Stimulated activated CD8-positive, alpha-beta memory T cell treated with anti-CD3 and anti-CD28 coated beads, Interleukin-12 subunit alpha, Interleukin-12 subunit beta, amount 100 ng/mL, for 24 hours (primary cell): ENCODE measurements around the gene KRT85.
"Not testable (repeated sequence)": the region's sequence is repeated elsewhere in the genome, so short reads cannot be mapped to it uniquely, and the experiment has no call there.

Experiments used
- DNase-seq: peaks from one replicate; pipeline ENCODE4 v3.0.0-alpha.2; 2020; ENCODE audit errors: extremely low read depth

Gene KRT85

DNA sequence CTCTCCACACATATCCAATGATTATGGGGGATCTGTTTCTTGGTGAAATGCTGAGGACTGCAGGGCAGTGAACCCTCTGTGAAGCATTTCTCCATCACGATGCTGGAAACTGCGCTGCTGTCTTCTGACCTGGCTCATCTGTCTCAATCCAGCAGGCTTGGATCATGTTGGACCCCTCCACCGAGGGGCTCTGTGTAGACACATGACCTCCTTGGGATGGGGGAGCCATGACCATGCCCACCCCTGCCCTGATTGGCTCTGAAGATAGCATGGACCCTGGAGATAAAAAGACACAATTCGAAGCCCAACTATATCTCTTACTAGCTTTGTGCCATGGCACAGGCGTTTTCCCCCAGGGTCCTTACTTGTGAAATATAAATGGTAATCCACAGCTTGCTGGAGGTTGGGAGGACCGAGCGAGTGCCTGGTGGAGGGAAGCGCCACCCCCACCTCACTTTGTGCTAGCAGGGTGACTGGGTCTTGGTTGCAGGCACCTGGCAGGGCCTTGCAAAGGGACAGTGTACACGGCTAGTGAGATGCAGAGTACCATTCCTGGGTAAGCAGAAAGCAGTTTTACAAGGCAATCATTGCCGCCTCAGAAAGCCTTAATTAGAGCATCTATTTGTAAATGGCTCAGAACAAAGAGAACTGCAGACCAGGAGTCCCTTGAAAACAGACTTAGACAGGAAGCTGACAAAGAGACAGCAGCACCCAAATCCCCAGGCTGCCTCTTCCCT, 43.7 kb downstream of the KRT85 start:
- DNase-seq, result no peak

DNA sequence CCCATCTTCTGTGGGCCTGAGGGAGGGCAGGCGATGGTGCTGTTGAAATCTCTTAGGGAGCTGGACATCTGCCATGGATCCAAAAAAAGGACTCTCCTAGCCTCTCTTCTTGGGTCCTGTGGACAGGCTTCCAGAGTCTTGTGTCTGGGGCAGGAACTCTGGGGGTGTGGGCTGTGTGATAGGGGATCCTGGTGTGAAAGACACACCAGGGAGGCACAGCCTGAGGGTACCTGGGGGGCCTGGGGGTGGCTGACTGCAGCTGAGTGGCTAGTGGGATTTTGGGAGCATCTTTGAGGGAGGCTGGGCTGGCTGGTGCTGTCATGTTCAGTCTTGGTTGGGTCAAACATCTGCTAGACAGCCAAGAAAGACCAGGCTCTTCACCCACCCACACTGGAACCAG, 44.3 kb downstream of the KRT85 start:
- no peak for DNase-seq

DNA sequence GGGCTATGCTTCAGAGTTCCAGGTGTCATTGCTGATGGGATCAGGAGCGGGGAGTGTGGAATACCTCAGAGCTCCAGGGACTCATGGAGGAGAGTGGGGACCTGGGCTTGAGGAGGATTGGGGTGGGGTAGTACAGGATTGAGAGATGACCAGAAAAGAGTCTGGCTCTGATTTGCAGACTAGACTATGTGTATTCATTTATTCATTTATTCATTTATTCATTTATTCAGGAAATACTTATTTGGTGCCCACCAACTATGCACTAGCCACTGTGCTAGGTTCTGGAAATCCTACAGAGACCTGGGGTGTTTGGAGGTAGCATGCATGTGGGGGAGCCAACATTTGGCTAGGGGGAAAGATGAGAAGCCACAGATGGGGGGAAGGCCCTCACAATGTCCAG, 45.2 kb downstream of the KRT85 start:
- no peak for DNase-seq

DNA sequence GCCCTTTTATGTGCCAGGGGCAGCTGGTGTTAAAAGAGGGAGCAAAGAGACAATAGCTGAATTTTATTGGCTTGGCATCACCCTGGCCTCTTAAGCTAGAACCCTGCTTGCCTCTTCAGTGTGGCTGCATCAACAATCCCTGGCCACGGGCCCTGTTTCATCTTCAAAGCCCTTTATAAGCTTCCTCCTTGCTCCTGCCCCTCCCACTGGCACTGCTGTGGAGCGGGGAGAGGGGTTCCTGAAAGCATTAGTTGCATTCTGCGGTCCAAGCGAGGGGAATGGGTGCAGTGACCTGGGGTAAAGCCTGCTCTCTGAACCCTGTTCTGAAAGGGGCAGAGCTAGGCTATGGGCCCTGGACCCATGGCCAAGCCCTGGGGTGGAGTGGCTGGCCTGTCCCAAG, 45.9 kb downstream of the KRT85 start:
- DNase-seq, result no peak

DNA sequence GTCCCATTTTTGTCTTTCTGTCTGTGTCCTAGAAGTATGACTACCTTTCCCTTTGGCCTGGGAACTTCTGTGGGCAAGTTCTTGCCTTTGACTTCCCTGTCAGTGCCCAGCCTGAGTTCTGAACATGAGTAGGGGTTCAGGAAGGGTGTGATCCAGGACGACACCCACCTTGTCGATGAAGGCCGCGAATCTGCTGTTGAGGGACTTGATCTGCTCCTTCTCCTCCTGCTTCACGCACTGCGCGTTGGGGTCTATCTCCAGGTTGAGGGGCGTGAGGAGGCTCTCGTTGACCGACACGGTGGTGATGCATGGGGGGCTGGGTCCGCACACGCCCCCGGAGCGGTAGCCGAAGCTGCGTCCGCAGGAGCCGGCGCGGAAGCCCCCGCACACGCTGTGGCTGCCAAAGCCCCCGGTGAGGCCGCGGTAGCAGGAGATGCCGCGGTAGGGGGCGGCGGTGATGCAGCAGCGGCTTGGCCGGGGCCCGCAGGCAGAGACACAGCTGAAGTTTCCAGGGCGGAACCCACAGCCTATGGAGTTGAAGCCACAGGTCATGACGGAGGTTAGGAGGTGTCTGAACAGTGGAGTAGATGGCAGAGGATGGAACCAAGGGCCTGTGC, 46.4 kb downstream of the KRT85 start, which contains the start of gene KRT83:
Gene KRT83 (minus strand): TSS at position 615 of the 617 bp plus-strand sequence. CDS start 63 bp downstream, at position 552.
- DNase-seq, result no peak

DNA sequence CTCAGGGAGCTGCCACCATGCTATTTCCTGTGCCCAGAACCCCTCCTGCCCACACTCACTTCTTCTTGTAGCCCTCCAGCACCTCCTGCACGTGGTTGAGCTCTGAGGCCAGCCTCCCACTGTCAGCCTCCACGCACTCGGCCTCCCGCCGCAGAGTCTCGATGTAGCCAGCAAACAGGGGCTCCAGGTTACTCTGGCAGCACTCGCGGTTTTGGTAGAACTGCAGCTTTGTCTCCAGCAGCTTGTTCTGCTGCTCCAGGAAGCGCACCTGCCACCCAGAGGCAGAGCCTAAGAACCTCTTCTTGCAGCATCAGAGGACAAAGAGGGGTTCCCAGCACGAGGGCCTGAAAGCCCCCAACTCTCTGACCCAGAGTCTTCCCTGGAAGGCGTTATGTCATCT, 48.2 kb downstream of the KRT85 start:
- DNase-seq, result no peak

DNA sequence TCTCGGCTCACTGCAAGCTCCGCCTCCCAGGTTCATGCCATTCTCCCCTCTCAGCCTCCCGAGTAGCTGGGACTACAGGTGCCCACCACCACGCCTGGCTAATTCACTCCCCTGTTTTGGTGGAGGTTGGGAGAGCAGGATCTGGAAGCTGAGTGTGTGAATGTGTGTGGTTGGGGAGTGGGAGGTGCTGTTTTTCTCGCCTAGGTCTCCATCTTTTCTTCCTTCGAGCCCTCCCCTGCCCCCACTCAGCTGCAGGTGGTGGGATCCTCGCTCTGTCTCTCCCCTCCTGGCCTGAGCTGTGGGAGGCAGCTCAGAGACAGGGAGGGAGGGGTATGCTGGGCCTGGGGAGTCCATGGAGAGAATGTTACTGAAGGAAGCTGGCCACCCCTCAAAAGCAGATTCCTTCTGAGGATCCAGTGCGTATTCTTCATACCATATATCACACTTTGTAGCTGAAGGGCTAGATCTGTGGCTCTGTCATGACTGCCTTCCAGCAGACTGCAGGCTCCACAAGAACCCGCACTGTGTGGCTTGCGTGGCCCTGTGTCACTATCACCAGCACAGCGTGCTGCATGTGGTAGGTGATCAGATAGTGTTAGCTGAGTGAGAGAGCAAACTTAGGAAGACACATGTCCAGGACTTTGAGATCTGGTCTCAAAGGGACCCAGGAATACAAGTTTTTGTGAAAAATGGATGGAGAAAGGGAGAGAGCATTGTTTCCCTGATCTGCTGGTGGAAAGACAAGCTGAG, 48.9 kb downstream of the KRT85 start:
- no peak for DNase-seq

DNA sequence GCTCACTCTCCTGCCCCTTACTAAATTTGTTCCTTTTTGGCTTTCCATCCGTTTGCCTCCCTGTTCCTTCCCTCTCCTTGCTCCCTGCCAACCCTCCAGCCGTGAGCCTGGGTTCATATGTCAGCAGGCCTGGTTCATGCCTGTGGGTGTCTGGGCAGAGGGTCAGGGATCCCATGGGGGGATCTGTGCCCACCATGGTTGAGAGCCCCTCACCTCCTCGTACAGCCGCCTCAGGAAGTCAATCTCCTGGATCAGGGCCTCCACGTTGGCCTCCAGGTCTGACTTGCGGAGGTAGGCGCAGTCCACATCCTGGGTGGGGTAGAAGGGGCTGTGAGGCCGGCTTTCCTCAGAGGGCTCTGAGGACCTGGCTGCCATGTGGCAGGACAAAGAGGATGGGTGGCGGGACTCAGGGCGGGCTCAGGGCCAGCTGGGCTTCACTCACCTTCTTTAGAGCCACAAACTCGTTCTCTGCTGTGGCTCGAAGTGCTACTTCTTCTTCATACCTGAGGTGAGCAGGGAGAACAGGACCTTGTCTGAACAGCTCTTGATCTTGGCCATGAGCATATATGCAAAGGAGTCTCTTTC, 49.7 kb downstream of the KRT85 start:
- no peak for DNase-seq

DNA sequence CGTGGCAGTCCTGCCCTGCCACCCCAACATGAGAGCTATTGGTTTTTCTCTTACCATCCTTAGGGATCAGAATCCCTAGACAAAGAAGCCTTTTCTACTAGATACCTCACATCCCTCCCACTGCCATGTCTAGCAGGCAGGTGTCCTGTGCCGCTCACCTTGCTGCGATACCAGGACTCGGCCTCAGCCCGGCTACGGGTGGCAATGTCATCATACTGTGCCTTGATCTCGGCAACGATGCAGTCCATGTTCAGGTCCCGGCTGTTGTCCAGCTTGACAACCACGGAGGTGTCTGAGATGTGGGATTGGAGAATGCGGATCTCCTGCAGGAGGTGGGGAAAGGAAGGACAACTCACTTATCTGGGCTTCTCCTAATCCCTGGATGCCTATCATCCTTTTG, 50.6 kb downstream of the KRT85 start:
- no peak for DNase-seq

DNA sequence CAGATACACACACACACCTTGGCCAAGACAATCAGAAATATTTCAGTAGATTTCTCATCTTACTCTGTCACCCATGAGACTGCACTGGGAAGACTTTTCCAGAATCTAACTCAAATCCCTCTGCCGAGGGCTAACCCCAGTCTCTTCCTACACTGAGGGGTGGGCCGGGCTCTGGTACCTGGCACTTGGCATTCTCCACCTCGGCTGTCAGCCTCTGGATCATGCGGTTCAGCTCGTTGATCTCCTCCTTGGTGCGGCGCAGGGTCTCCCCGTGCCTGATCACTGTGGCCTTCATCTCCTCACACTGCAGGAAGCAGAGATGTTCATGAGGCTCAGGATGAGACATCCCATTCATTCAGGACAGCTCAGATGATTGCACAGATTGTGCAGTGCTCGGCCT, 51.0 kb downstream of the KRT85 start:
- DNase-seq, result no peak

DNA sequence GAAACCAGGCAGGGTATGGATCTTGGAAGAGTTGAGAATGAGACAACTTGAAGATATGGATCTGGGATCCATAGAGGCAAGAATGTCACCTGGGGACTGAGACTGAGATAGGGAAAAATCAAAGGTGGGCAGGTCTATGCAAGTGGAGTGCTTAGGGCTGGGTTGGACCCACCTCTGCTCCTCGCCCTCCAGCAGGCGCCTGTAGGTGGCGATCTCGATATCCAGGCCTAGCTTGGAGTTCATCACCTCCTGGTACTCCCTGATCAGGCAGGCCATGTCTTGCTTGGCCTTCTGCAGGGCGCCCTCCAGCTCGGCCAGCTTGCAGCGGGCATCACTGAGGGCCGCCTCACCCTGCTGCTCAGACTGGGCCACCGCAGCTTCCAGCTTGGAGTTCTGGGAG, 51.6 kb downstream of the KRT85 start:
- not testable (repeated sequence) for DNase-seq

DNA sequence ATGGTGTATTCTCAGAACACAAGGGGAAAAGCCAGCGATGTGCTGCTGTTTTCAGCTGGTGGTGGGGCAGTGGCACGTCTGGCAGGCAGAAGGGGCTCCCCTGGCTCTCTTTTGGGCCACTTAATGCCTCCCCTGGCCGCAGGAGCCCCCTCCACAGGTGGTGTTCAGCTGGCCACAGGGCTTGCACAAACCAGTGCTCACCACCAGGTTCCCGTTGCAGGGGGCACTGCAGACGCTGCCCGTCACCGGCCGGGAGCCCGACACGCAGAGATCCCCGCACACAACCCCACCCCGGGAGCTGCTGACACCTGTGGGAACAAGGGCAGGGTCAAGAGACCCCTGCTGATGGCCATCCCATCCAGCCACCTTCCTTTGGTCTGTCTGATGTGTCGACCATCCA, 52.8 kb downstream of the KRT85 start:
- no peak for DNase-seq

DNA sequence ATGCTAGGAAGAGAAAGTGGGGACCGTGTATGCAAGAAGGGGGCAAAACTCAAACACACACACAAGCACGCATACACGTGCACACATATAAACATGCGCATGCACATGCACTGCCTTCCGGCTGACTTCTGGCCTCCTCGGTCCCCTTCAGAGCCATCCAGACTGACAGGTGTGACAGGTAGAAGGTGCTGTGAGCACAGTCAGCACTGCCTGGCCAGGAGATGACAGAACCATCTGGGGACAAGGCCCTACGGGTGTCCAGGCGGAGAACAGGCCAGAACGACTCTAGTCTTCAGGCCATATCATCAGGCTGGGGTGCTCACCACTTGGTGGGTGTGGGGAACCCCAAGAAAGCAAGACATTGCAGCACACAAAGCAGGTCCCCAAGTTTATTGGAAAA, 53.4 kb downstream of the KRT85 start:
- no peak for DNase-seq

DNA sequence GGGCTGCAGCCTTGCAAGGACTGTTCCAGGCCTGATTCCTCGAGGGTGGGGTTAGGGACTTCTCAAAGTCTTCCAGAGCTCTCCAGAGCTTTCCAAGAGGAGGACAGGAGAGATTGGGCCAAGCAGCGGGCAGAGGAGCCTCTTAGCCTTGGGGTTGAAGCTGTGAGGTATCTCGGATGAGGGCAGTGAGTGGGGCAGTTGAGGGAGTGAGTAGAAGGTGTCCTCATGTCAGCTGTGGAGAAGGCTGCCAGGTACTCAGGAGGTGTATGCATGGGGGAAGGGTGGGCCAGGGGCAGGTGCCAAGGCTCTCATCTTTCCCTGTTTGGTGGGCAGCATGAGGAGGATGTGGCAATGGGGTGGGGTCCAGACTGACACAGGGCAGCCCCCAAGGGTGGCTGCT, 53.8 kb downstream of the KRT85 start:
- no peak for DNase-seq

DNA sequence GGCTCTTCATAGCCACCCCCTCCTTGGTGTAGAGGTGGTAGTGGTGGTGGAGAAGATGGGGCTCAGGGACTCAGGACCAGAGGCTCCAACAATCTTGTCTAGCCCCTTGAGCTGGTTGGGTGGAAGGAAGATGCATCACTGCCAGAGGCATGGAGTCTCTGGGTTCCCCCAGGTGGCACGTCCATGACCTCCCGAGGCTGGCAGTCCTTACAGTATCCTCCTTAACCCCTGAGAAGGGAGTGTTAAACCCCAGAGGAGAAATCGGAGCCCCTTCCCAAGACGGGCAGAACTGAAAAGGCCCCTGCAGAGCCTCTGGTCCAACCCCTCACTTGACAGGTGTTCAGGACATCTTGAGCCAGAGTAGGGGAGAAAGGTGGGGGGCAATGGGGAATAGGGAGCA, 55.2 kb downstream of the KRT85 start:
- no peak for DNase-seq

DNA sequence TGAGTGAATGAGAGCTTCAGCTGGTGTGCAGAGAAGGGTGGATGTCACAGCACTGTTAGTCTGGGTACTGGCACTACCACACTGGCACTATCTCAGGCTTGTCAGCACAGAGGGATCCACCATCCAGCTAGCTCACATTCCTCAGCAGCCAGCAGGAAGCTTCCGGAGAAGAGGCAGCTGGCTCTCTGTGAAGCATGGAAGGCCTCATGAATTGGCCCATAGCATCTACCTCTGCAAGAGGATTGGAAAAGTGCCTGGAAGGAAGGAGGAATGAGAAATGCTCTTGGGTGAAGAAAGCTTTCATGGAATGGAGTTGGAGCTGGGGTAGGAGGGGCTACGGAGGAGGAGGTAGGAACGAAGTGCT, 56.0 kb downstream of the KRT85 start:
- no peak for DNase-seq

DNA sequence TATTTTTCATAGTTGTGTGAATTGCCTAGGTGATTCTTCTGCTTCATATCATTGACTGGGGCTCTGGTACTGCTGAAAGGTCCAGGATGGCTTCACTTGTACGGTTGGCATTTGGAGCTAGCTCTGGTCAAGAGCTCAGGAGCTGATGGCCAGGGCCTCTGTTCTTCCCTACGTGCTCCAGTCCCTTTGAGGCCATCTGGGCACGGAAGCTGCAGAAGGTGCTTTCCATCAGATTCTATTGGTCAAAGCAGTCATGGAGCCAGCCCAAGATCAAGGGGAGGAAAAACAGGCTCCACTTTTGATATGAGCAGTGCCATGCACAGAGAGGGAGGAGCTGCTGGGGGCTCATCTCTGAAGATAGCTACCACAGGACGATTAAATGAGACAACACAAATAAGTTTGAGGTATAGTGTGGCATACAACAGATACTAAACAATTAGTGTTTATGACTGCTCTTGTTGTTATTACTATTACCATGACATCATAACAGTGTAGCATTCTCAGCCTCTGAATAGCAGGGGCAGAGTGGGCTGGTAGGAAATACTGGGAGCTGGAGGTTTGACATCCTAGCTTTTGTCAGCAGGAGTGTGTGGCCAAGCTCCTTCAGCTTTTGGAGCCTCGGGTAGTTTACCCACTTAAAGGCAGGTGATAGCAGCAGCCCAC, 56.5 kb downstream of the KRT85 start:
- DNase-seq, result no peak
